Endothelial cell of umbilical vein (primary cell): Measurements from ENCODE around the gene RRP1B. TPM values are rescaled to one million over a fixed set of nuclear protein-coding genes. Genes with fewer than 3 reads are reported as not detected.

ENCODE experiments used
- BruUV-seq: library from RNA; stranded (reverse); fragments of 400-500 nt; replicated peaks from 2 replicates; lab custom pipeline; 2021; lab: Mats Ljungman, UMichigan
- CTCF ChIA-PET: fragments of 300-600, 350-600 bp; sonication (Branson Sonifier 250); formaldehyde crosslinking; loops from one replicate; lab custom pipeline; 2021; ENCODE audit warnings: antibody characterized with exemption, inconsistent platforms; lab: Charles Lee
- POLR2A ChIA-PET: fragments of 300-600, 350-600 bp; sonication (Branson Sonifier 250); formaldehyde crosslinking; loops from one replicate; lab custom pipeline; 2021; ENCODE audit warnings: antibody characterized with exemption, inconsistent platforms; lab: Charles Lee
- DNase-seq: peaks from one replicate; pipeline ENCODE4 v3.0.0-alpha.2; 2011; ENCODE audit warnings: low read depth, low spot score
- FAIRE-seq: peaks from 2 replicates; lab custom pipeline; 2011; peaks lifted over from hg19 to GRCh38; lab: Jason Lieb, UNC
- H2AFZ ChIP-seq: 2 replicates; pipeline ENCODE4 v1.6.0; 2012; ENCODE audit warnings: low read depth, low read length, control low read depth, inconsistent platforms
- H3K27ac ChIP-seq: 2 replicates; pipeline ENCODE4 v1.5.1; 2011; ENCODE audit warnings: low read depth, mild to moderate bottlenecking, control low read depth, low read length, moderate library complexity; ENCODE audit not compliant: insufficient read depth
- H3K27me3 ChIP-seq, 2 experiments: 2 replicates each; pipeline versions ENCODE4 v1.6.0 to v1.6.1; 2011; ENCODE audit warnings: low read length in 2 of 2, mixed read lengths in 1 of 2; ENCODE audit not compliant: control insufficient read depth in 2 of 2, insufficient read depth in 2 of 2
- H3K36me3 ChIP-seq, 2 experiments: 2 replicates in 1 of 2; 3 replicates in 1 of 2; pipeline ENCODE4 v1.5.1; 2011; ENCODE audit warnings: low read length in 2 of 2, mild to moderate bottlenecking in 1 of 2, moderate library complexity in 1 of 2; ENCODE audit not compliant: control insufficient read depth in 2 of 2, insufficient read depth in 2 of 2; ENCODE audit errors: extremely low read depth in 1 of 2
- H3K4me1 ChIP-seq: 3 replicates; pipeline ENCODE4 v1.5.1; 2011; ENCODE audit warnings: mild to moderate bottlenecking, low read length; ENCODE audit not compliant: control insufficient read depth, insufficient read depth; ENCODE audit errors: extremely low read depth
- H3K4me2 ChIP-seq: 2 replicates; pipeline ENCODE4 v1.6.1; 2011; ENCODE audit warnings: low read length, control low read depth, mixed read lengths; ENCODE audit not compliant: insufficient read depth
- H3K4me3 ChIP-seq, 3 experiments: fragments of 200-600 bp in 1 of 3; sonication (generic), shearing (Covaris generic) in 1 of 3; replicated peaks in 1 of 3; 2 replicates each; pipeline ENCODE4 v1.5.1; 2011 to 2016; ENCODE audit warnings: control low read depth in 3 of 3, low read length in 3 of 3, mild to moderate bottlenecking in 2 of 3, inconsistent platforms in 1 of 3, low read depth in 1 of 3, moderate library complexity in 1 of 3; ENCODE audit not compliant: insufficient read depth in 1 of 3
- H3K79me2 ChIP-seq: 2 replicates; pipeline ENCODE4 v1.6.0; 2012; ENCODE audit warnings: low read length, inconsistent platforms; ENCODE audit not compliant: control insufficient read depth, insufficient read depth
- H3K9ac ChIP-seq: replicated peaks from 2 replicates; pipeline ENCODE3; 2011; ENCODE audit warnings: low read length, control low read depth; ENCODE audit not compliant: insufficient read depth; ENCODE audit errors: extremely low read depth
- H3K9me1 ChIP-seq: replicated peaks from 3 replicates; pipeline ENCODE4 v1.6.0; 2011; ENCODE audit warnings: mild to moderate bottlenecking, low read length; ENCODE audit not compliant: control insufficient read depth, insufficient read depth; ENCODE audit errors: extremely low read depth
- H3K9me3 ChIP-seq: replicated peaks from 2 replicates; pipeline ENCODE4 v1.5.1; 2012; ENCODE audit warnings: low read length, inconsistent platforms; ENCODE audit not compliant: control insufficient read depth, insufficient read depth
- H4K20me1 ChIP-seq: replicated peaks from 2 replicates; pipeline ENCODE3; 2011; ENCODE audit warnings: mild to moderate bottlenecking, low read length; ENCODE audit not compliant: control insufficient read depth, insufficient read depth; ENCODE audit errors: extremely low read depth
- EZH2 ChIP-seq: IDR thresholded peaks from 2 replicates; pipeline ENCODE4 v1.6.1; 2012; ENCODE audit warnings: borderline replicate concordance, low read depth, mild to moderate bottlenecking, moderate library complexity, low read length, inconsistent platforms; ENCODE audit not compliant: severe bottlenecking
- GATA2 ChIP-seq: IDR thresholded peaks from 2 replicates; pipeline ENCODE4 v1.7.0; 2011; ENCODE audit warnings: low read depth, mild to moderate bottlenecking, moderate library complexity, mixed read lengths, low read length; ENCODE audit not compliant: insufficient read length, insufficient read depth
- JUN ChIP-seq: IDR thresholded peaks from 2 replicates; pipeline ENCODE4 v1.6.1; 2011; ENCODE audit warnings: borderline replicate concordance, low read depth; ENCODE audit not compliant: insufficient read length, insufficient read depth
- POLR2A ChIP-seq: IDR thresholded peaks from 2 replicates; pipeline ENCODE4 v1.6.1; 2012; ENCODE audit warnings: low read depth, mild to moderate bottlenecking, control low read depth, low read length
- dilution Hi-C: fragments of 300-500 bp; cut with MboI; formaldehyde crosslinking; loops from one replicate; pipeline ENCODE4 v1.15.0; 2019; ENCODE audit warnings: low sequenced_read_pairs; ENCODE audit not compliant: extremely low pct_ligation_motif_present
- intact Hi-C: fragments of 100-400 bp; cut with micrococcal nuclease; formaldehyde crosslinking; loops from one replicate; pipeline ENCODE4 v1.10.0; 2022
- polyA plus RNA-seq, 4 experiments: library from polyadenylated mRNA; depleted of rRNA in 3 of 4; stranded (reverse) in 3 of 4; unstranded in 1 of 4; fragments of >200 nt; gene quantifications; 2 replicates each; pipeline versions ENCODE4 v1.2.1 to v1.2.3, GENCODE V29; 2011 to 2012; ENCODE audit warnings: missing spikeins in 1 of 4
- total RNA-seq: library from RNA; stranded (reverse); gene quantifications from 2 replicates; pipeline ENCODE4 v1.2.3, GENCODE V29; 2021
- TF ChIP-seq, protein P1 (sequence below), 2 donors: IDR thresholded peaks; 1 replicate in 1 of 2; 2 replicates in 1 of 2; pipeline ENCODE4 v1.5.1; 2011; ENCODE audit warnings: low read length in 2 of 2, mild to moderate bottlenecking in 2 of 2, moderate library complexity in 2 of 2, control low read depth in 1 of 2, inconsistent platforms in 1 of 2, low read depth in 1 of 2; ENCODE audit not compliant: insufficient read depth in 1 of 2; ENCODE audit errors: extremely low read depth in 1 of 2
- TF ChIP-seq, protein P2 (sequence below): IDR thresholded peaks from 2 replicates; pipeline ENCODE4 v1.6.1; 2011; ENCODE audit not compliant: insufficient read depth, insufficient read length

RRP1B gene
- total and polyA plus RNA-seq, 2 donors (not counting 3 experiments of a cell fraction or from before 2014, with no cell fraction given): 13.0 to 39.9 TPM

DNA sequence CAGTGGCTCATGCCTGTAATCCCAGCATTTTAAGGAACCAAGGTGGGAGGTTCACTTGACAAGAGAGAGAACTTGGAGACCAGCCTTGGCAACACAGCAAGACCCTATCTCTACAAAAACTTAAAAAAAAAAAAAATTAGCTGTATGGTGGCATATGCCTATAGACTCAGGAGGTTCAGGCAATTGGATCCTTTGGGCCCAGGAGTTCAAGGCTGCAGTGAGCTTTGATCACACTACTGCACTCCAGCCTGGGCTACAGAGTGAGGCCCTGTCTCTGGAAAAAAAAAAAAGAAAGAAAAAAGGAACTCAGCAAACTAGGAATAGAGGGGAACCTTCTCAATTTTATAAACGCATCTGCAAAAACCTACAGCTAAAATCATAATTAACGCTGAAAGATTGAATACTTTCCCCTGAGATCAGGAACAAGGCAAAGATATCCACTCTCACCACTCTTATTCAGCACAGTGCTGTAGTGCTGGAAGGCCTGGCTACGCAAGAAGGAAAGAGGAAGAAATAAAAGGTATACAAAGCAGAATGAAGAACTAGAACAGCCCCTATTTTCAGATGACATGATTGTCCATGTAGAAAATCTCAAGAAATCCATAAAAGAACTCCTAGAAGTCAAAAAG, 21.7 kb upstream of the RRP1B start:
- no peaks in the 10 kb centered on the region for H3K9me1 ChIP-seq
- H3K9ac ChIP-seq: no peak overlapping the region
- no peak for FAIRE-seq
- no peak overlapping the region for H3K4me3 ChIP-seq
- H3K4me1 ChIP-seq: no peaks in the 10 kb centered on the region
- dilution Hi-C loops: no loop called here
- no peak overlapping the region for H2AFZ ChIP-seq
- H3K27me3 ChIP-seq: no peaks in the 10 kb centered on the region
- no peaks in the 10 kb centered on the region for H3K36me3 ChIP-seq
- H4K20me1 ChIP-seq: no peaks in the 10 kb centered on the region
- intact Hi-C loops: no loop called here
- no peaks in the 10 kb centered on the region for H3K79me2 ChIP-seq
- no peaks in the 10 kb centered on the region for H3K9me3 ChIP-seq
- BruUV-seq: no TSS peak
- no peak overlapping the region for H3K4me2 ChIP-seq
- DNase-seq: no peak
- CTCF ChIA-PET: no interaction called here
- TF ChIP-seq EZH2 (no peak), POLR2A (no peak), JUN (no peak), GATA2 (no peak)
- TF ChIP-seq, protein P1, sequence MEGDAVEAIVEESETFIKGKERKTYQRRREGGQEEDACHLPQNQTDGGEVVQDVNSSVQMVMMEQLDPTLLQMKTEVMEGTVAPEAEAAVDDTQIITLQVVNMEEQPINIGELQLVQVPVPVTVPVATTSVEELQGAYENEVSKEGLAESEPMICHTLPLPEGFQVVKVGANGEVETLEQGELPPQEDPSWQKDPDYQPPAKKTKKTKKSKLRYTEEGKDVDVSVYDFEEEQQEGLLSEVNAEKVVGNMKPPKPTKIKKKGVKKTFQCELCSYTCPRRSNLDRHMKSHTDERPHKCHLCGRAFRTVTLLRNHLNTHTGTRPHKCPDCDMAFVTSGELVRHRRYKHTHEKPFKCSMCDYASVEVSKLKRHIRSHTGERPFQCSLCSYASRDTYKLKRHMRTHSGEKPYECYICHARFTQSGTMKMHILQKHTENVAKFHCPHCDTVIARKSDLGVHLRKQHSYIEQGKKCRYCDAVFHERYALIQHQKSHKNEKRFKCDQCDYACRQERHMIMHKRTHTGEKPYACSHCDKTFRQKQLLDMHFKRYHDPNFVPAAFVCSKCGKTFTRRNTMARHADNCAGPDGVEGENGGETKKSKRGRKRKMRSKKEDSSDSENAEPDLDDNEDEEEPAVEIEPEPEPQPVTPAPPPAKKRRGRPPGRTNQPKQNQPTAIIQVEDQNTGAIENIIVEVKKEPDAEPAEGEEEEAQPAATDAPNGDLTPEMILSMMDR (IDR thresholded peaks at IDR 0.05; ENCODE audit: extremely low read depth in 1 of 2, insufficient read depth in 1 of 2, low read depth in 1 of 2, low read length in 2 of 2): no peak
- TF ChIP-seq, protein P2, sequence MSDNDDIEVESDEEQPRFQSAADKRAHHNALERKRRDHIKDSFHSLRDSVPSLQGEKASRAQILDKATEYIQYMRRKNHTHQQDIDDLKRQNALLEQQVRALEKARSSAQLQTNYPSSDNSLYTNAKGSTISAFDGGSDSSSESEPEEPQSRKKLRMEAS: no peak
- POLR2A ChIA-PET: no interaction called here
- no peak overlapping the region for H3K27ac ChIP-seq
